GM19468 (cell line): ENCODE results near the gene RACGAP1.
"Not testable (repeated sequence)": the region's sequence is repeated elsewhere in the genome, so short reads cannot be mapped to it uniquely, and the experiment has no call there.

Source experiments
- ATAC-seq: cut with Tn5 transposase; IDR thresholded peaks from one replicate; pipeline ENCODE4 v1.9.1; 2021; ENCODE audit warnings: mild to moderate bottlenecking, moderate library complexity, moderate number of reproducible peaks; ENCODE audit not compliant: unreplicated experiment; ENCODE audit errors: extremely low read depth

Gene RACGAP1

DNA sequence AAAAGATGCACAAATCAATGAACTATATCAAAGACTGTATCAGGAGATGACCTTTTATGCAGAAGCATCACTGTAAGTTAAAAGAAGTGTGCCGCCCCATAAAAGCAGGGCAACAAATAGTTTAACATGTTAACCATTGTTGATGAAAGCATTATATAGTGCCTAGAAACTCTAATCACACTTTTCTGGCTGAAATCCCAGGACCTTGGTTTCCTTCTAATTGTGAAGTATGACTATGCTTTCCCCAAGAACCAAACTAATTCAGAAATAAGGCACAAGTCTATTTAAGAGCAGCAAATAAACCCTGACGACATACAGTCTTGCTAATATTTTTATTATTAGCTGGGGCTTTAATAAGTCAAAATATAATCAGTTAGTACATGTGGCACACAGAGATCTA, 21.7 kb downstream of the RACGAP1 start:
- ATAC-seq: no peak

DNA sequence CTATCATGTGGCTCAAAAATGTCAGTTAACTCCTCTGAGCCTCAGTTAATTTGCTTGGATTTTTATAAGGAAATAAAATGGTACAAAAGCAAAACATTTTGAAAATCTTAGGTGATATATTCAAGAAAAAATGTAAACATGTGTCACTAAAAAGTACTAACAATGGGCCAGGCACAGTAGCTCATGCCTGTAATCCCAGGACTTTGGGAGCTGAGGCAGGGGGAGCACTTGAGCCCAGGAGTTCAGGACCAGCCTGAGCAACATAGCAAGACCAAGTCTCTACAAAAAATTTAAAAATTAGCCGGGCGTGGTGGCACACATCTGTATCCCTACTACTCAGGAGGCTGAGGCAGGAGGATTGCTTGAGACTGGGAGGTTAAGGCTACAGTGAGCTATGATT, 26.8 kb downstream of the RACGAP1 start:
- ATAC-seq: no peak

DNA sequence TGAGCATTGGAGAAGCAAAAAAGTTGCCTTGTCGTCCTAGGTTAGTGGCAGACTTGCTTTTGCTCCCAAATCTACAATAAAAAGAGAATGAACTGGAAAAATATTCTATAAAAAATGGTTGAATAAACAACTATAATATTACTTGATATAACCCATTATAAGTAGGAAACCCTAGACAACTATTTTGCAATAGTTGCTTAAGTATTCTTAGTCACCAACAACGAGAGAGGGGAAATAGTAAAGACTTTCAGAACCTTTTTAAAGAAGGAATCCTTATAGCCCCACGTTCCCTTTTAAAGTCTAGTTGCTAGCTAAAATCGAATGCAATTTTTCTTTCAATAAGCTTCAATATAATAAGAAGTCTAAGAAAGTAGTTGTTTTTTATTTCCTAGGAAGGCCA, 35.0 kb downstream of the RACGAP1 start:
- ATAC-seq: no peak

DNA sequence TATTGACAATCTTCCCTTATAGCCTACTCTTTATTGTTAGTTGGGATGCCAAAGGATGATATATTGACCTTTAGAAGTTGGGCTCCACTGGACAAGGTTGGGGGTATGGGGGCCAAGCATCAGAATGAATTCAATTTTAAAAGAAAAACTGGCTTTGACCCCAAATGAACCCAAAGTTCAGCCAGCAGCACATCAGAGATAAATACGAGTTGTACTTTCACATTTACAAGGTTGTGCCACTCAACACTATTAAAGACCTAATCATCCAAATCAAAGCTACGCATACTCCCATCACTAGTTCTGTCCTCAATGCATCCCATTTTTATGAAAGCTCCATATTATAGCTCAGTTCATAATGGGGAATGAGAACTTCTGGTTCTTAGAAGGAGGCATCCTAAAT, 35.9 kb downstream of the RACGAP1 start:
- not testable (repeated sequence) for ATAC-seq

DNA sequence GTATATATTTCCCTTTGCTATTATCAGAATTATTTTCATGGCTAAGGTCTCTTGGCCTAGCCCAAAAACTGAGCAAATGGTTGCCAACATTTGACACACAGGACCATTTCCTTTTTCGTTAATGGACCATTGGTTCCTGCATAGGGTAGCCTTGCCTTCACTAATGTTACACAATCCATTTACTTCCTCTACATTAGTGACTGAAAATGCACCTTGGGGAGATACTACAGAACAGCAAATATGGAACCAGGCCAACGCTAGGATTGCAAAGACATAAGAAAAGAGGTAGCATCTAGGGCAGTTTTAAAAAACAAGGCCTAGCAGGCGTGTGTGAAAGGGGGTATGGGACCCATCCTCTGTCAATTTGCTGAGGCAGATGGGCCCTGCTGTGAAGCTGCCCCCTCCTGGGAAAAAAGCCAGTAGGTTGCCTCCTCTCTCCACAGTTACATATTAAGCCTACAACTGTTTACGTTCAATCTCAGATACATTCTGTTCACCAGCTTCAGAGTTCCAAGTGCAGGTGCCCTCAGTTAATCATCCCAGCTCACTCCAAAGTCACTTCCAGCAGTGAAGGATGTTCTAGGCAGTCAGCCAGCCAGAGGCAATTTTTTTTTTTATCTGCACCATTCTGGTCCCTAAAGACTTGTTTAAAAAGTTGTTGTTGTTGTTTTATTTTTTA, 37.5 kb downstream of the RACGAP1 start:
- no peak for ATAC-seq

DNA sequence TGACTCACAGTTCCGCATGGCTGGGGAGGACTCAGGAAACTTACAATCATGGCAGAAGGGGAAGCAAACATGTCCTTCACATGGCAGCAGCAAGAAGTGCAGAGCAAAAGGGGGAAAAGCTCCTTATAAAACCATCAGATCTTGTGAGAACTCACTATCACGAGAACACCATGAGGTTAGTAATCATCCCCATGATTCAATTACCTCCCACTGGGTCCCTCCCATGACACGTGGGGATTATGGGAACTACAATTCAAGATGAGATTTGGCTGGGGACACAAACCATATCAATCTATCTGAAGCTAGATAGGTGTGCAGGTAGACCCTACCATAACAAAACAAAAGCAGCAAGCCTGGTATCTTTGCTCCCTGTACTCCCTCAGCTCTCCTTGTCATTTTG, 38.8 kb downstream of the RACGAP1 start:
- not testable (repeated sequence) for ATAC-seq

DNA sequence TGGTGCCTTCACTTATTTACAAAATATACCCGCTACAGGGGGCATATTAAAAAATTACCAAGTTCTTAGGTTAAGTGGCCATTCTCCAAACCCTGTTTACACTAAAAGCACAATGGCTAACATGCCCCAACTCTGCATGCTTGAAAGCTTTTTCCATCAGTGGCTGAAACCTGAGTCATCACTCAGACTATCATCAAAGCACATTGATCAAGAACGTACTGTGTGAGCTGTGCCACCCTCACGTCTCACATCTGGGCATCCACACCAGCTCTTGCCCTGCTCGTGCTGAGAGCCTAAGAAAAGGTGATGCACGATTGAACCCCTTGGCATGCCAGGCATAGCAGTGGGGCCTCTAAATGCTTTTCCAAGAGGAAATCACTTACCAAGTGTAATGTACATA, 39.3 kb downstream of the RACGAP1 start:
- ATAC-seq: no peak

DNA sequence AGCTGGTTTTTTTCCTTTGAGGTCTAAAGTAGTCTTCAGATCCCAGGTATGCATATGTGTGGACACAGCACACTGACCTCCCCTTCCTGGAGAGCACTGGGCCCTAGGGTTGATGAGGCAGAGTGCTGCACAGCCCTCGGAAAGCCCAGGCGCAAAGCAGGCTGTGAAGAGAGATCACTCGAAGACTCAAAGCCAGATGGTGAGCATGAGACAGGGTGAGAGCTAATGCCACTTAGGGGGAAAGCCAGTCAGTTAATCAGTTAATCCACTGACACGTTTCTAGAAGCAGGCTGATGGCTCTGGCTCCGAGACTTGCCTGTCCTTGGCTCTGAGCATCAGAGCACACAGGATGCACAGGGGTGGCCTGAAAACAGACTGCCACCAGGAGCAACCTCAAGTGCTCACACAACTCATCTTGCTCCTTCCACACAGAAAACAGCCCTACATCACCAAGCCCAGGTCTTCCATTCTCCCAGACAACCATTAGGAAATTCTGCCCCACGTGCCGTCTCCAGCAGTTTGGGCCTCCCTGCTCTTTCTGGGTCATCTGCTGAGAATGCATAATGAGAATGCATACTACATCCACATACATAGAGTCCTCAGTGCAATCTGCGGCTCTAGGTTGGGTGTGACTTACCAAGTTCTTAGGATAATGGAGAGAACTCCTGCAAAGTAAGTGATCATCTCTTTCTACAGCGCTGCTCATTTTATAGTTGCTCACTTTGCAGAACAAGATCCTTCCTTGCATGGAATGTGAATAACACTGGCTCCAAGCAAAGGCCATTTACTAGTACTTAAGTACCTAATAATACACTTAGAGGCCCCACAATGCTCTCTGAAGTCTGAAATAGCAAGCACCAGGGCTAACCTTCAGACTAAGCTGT, 40.6 kb downstream of the RACGAP1 start:
- no peak for ATAC-seq

DNA sequence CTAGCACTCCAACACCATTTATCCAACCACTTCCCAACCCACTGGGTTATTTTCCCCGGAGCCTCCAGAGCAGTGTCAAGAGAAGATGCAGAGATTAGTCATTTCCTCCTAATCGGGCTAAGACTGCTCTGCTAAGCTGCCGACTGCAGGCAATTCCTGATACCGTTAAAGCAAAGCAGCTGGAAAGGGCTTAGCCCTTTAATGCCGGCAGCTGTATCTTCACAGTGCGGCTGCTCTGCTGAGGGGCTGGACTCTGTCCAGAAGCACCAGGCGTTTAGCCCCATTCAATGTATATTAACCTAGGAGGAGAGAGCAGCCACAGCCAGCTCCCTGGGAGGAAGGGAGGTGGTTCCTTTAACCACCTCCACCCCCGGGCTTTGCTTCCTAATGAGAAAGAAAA, 41.4 kb downstream of the RACGAP1 start:
- ATAC-seq: no peak

DNA sequence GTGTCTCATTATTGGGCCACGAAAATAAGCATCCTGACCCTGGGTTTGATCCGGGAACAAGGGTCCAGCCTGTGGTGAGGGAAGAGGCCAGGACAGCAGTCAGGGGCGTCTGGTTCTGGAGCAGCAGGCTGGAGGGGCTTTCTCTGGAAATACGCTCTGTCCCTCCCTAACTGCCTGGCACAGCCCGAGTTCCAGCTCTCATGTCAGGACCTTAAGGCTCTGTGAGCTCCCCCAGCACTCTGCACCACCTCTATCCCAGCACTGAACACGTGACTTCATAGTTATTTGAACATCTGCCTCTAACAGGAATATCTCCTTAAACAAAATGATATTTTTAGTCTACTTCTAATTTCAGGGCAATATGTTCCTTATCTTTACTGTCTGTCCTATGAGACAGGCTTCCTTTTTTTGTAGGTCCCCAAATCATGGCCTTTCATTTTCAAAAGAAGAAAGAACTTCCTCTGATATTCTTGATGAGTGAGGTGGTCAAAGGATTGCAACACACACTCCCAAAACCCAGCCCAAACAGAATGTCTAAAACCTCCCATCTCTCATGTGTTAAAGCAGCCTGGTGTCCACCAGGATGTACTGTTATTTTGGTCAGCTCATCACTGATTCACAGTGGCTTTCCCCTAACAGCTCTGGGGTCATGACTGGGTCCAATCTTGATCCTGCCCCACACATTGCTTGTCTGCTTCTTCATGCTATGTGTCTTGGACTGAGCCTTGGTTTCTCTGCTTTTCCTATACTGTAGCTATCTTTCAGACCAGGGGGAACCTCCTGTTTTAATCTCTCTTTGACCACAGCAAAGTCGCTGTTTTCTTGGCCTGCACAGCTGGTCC, 42.8 kb downstream of the RACGAP1 start:
- ATAC-seq: no peak

DNA sequence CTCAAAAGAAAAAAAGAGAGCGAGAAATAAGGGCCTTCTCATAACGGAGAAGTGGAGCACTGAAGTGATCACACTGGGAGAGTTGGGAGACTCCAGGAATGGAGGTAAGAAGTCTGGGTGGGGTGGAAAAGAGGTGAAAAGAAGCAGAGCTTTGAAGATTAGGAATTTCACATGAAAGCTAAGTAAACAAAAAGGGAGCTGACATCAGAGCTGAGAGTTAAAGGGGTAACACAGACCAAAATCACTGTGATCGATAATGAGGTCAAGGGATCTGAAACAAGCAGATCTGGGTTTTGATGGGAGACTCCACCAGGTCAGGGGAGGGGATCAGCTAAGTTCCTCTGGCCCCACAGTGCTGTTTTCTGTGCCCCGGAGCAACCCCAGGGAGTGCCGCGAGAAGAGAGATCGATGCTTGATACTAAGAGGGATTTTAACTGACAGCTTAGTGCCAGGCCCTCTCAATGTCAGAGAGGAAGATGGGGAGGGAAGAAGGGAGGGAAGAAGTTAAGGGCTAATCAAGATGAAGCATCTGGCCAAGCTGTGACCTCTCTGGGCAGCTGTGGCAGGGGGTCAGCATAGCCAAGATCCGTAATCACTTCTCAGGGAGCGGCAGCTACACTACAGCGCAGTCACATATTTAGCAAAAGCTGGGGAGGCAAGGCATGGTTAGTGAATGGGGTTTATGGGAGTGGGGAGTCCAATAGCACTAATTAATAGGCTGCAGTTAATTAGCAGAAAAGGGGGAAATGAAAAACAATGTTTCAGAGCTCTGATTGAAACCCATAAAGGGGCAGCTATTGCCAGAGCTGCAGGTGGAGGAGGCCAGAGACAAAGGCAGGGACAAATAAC, 44.6 kb downstream of the RACGAP1 start:
- no peak for ATAC-seq

DNA sequence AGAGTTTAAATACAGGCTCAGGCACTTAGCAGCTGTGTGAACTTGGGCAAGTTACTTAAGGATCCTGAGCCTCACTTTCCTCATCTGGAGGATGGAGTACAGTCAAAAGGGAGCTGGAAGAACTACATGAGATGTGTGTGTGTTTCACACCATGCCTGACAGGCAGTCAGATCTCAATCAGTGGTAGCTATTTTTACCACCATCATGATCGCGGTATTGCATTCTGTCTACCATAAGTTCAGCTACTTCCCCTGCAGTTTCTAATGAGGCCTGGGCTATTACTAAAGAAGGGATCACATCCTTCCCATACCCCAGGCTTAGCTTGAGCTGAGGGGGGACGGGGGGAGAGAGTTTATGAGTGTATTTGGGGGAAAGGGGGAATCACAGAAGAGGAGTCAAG, 45.5 kb downstream of the RACGAP1 start:
- ATAC-seq: no peak

DNA sequence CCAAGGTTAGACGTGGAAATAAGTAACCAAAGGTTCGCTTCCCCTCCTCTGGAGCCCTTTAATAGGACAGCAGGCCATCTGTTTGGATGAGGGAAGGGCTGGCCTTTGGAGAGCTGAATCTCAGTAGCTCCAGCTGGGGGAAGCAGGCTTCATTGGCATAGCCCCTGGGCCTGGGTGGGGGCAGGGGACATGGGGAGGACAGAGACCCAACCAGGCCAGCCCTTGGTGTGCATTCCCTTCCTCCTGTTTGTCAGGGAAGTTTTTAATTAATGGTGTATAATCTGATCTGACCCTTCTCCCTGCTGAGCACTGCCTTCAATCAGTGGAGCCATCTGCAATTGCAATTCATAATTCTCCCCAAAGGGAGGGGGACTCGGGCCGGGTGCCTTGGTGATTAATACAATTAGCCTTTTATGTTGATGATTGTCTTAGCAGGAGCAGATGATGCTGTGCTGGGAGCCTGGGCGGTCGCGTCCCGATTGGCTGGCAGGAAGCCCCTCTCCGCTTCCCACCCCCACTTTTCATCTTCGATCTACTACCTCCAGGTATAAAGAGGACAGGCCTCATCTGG, 46.2 kb downstream of the RACGAP1 start:
- ATAC-seq: no peak

DNA sequence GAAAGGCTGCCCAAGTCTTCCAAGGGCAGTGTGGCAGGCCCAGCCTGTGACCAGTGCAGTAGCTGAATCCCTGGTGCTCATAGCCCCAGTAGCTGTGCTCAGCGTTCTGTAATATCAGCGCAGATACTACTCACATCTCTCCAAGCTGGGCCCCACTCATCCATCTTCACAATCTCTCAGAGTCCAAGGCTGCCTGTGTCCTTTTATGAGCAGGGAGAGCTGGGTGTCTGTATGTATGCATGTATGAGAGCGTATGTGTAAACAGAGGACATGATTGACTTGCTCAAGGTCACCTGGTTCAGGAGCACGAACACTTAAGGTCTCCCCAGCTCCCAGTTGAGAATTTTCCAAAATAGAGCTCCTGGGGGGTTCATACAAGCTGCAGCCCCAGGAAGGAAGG, 47.2 kb downstream of the RACGAP1 start:
- no peak for ATAC-seq

DNA sequence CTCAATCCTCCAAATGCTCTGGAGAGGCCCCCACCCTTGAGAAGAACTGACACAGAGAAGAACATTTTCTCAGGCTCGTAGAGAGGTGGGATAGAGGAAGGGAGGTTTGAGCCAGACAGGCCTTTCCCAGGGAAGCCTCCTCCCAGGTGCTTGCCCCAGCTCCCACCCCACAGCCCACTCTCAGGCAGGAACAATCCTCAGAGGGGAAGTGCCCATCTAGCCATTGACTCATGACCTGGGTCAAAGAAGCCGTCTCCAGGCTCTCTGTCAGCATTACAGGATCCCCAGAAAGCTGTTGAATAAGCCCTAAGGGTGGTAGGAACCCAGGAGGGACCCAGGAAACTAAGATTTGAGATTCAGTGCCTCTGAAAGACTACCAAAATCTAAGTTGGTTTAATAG, 48.7 kb downstream of the RACGAP1 start:
- ATAC-seq: no peak

DNA sequence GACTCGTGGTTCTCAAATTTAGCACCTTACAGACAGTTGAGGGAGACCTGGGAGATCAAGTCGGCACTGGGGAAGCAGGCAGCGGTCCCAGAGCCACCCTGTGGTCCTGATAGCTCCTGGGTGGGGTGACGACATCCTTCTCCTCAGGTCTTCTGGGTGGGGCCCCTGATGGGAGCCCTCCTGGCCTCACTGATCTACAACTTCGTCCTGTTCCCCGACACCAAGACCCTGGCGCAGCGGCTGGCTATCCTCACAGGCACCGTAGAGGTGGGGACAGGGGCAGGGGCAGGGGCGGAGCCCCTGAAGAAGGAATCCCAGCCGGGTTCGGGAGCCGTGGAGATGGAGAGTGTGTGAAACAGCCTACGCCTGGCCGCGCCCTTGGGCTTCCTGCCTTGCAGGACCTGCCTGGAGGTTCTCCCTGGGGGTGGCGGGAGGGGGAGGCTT, 50.0 kb downstream of the RACGAP1 start:
- ATAC-seq: no peak

DNA sequence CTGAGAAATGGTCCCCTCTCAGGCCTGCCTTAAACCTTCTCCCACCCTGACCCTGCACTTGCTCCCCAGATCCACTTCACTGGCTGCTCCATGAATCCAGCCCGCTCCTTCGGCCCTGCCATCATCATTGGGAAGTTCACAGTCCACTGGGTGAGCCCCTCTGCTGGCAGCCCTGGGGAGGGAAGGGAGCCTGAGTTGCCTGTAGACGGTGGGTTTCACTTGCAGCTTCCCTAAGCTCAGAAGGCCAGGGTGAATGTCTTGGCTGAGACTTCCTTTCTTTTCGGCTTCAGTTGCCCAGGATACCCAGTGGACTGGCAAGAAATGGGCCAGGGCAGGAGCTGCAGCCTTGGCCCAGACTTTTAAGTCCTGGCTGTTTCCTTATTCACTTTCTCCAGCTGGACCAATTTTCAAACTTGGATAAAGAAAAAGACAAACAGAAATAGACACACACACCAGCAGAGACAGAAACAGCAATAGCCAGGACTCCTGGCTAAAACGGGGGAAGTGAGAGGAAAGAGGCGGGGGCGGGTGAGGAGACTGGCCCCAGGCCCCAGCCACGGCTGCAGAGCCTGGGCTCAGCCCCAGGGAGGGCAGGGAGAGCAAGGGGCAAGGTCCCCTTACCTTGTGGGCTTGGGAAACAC, 50.5 kb downstream of the RACGAP1 start:
- ATAC-seq: no peak

DNA sequence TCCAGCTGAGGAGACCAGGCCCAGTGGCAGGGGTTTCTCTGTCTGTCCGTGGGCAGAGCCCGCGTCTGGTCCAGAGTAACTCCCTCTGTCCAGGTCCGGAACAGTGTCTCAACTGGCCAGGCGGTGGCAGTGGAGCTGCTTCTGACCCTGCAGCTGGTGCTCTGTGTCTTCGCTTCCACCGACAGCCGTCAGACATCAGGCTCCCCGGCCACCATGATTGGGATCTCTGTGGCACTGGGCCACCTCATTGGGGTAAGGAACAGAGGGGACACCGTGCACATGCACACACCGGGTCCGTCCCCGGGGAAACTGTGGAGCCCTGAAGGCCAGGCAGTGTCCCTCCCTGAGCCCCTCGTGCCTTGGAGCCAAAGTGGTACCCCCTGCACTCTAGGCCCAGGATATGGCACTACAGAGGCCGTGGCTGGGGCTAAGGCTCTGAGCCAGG, 51.0 kb downstream of the RACGAP1 start:
- no peak for ATAC-seq

DNA sequence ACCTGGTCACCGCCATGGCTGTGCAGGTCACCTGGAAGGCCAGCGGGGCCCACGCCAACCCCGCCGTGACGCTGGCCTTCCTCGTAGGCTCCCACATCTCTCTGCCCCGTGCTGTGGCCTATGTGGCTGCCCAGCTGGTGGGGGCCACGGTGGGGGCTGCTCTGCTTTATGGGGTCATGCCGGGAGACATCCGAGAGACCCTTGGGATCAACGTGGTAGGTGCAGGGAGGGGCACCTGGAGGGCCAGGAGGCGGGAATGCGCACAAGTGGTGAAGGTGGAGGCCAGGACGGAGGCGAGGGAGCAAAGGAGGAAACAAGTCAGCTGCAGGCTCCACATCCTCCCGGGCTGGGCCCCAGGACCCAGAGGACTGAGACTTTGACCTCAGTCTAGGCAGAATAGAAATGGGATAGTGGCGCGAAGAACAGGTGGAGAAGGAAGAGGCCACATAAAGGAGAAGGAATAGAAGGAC, 51.9 kb downstream of the RACGAP1 start:
- no peak for ATAC-seq
